ENCODE measurements around the gene TSSK3.
A peak's percentile ranks its signal among the peaks of the same experiment; 100 is the strongest.

DNA sequence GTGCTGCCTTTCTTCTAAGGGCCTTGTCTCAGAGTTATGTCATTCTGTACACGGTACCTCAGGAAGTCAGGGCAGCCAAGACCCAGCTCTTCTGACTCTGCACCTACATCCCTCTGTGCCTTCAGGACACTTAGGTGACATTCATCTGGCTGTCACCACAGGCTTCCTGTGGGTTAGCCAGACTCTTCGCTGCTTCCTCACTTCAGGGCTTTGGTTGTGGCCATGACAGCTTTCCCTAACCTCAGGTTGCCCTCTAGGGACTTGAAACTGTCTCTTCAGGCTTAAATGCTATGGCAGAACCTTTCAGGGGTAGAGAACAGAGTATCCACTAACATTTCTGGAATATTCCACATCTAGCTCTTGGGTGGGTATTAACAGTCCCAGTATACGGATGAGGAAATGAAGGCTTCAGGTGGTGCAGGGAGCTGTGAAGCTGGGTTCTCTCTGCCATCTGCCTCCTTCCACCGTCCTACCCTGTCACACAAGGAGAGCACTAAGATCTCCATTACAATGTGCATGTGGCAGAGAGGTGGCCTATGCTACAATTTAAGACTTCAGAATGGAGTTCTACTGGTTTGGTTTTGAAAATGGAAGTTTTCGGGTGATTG, 9.9 kb downstream of the TSSK3 start:
- TF ChIP-seq, protein P1, sequence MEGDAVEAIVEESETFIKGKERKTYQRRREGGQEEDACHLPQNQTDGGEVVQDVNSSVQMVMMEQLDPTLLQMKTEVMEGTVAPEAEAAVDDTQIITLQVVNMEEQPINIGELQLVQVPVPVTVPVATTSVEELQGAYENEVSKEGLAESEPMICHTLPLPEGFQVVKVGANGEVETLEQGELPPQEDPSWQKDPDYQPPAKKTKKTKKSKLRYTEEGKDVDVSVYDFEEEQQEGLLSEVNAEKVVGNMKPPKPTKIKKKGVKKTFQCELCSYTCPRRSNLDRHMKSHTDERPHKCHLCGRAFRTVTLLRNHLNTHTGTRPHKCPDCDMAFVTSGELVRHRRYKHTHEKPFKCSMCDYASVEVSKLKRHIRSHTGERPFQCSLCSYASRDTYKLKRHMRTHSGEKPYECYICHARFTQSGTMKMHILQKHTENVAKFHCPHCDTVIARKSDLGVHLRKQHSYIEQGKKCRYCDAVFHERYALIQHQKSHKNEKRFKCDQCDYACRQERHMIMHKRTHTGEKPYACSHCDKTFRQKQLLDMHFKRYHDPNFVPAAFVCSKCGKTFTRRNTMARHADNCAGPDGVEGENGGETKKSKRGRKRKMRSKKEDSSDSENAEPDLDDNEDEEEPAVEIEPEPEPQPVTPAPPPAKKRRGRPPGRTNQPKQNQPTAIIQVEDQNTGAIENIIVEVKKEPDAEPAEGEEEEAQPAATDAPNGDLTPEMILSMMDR (conservative IDR thresholded peaks at IDR 0.05; ENCODE audit: low read length), result peak; percentile 72
- no peak for TF ChIP-seq EZH2phosphoT487 (IDR thresholded peaks at IDR 0.05; ENCODE audit: borderline replicate concordance)
